K562 (cell line): ENCODE data around the gene SORCS2. TPM values are rescaled to one million over a fixed set of nuclear protein-coding genes. Genes with fewer than 3 reads are reported as not detected.

Experiments
- ATAC-seq: fragments of 200-7000 bp; cut with Tn5 transposase; 3 replicates; pipeline ENCODE4 v1.9.1; 2020; ENCODE audit warnings: moderate library complexity
- BruUV-seq: library from RNA; stranded (reverse); fragments of 400-500 nt; replicated peaks from 2 replicates; lab custom pipeline; 2021; lab: Mats Ljungman, UMichigan
- CTCF ChIA-PET: fragments of 300-600 bp; formaldehyde crosslinking; extraction: SDS; loops from one replicate; lab custom pipeline; 2021; ENCODE audit warnings: low intra/inter-chr PET ratio; lab: Yijun Ruan, JAX
- POLR2A ChIA-PET: fragments of 300-600, 350-650 bp; sonication (Branson Sonifier 250); formaldehyde crosslinking; extraction: SDS; loops from one replicate; lab custom pipeline; 2021; ENCODE audit warnings: antibody characterized with exemption, inconsistent platforms; lab: Yijun Ruan, JAX
- DNase-seq, 4 experiments: peaks; one replicate each; pipeline versions ENCODE4 v3.0.0 to v3.0.0-alpha.2; 2011 to 2018; ENCODE audit warnings: low spot score in 3 of 4, mixed read lengths in 3 of 4; ENCODE audit errors: extremely low read depth in 1 of 4
- FAIRE-seq: peaks from 2 replicates; lab custom pipeline; 2011; peaks lifted over from hg19 to GRCh38; lab: Jason Lieb, UNC
- H2AFZ ChIP-seq: 2 replicates; pipeline ENCODE4 v1.6.0; 2011; ENCODE audit warnings: low read depth, low read length, control low read depth, inconsistent platforms
- H3K27ac ChIP-seq: fragments of 200-600 bp; 3 replicates; pipeline ENCODE4 v1.8.0; 2011; ENCODE audit warnings: low read depth, mild to moderate bottlenecking, control low read depth, inconsistent platforms, low read length, moderate library complexity, mixed read lengths; ENCODE audit errors: extremely low read depth
- H3K27me3 ChIP-seq, 2 experiments: fragments of 300-600 bp in 1 of 2; 2 replicates in 1 of 2; 3 replicates in 1 of 2; pipeline versions ENCODE4 v1.6.0 to v1.8.0; 2011; ENCODE audit warnings: inconsistent platforms in 2 of 2, low read length in 2 of 2, mild to moderate bottlenecking in 1 of 2, mixed read lengths in 1 of 2, moderate library complexity in 1 of 2; ENCODE audit not compliant: control insufficient read depth in 2 of 2, insufficient read depth in 2 of 2
- H3K36me3 ChIP-seq: fragments of 300-600 bp; 3 replicates; pipeline ENCODE4 v1.8.0; 2011; ENCODE audit warnings: mild to moderate bottlenecking, low read length, inconsistent platforms; ENCODE audit not compliant: control insufficient read depth, insufficient read depth
- H3K4me1 ChIP-seq, 2 experiments: fragments of 200-600 bp in 1 of 2; replicated peaks in 1 of 2; 2 replicates in 1 of 2; 3 replicates in 1 of 2; pipeline versions ENCODE4 v1.5.1 to v1.8.0; 2011; ENCODE audit warnings: inconsistent platforms in 2 of 2, low read length in 2 of 2, mild to moderate bottlenecking in 1 of 2, mixed read lengths in 1 of 2, moderate library complexity in 1 of 2; ENCODE audit not compliant: control insufficient read depth in 2 of 2, insufficient read depth in 2 of 2
- H3K4me2 ChIP-seq: 2 replicates; pipeline ENCODE4 v1.6.1; 2011; ENCODE audit warnings: low read length, control low read depth, inconsistent platforms, mixed read lengths; ENCODE audit not compliant: insufficient read depth
- H3K4me3 ChIP-seq: fragments of 200-600 bp; sonication (generic), shearing (Covaris generic); 2 replicates; pipeline ENCODE4 v1.5.1; 2016; ENCODE audit warnings: control low read depth, inconsistent platforms
- H3K79me2 ChIP-seq: fragments of 200-600 bp; 3 replicates; pipeline ENCODE4 v1.8.0; 2011; ENCODE audit warnings: low read length, inconsistent platforms; ENCODE audit not compliant: control insufficient read depth, insufficient read depth
- H3K9ac ChIP-seq, 2 experiments: 2 replicates each; pipeline versions ENCODE4 v1.6.0 to v1.6.1; 2011; ENCODE audit warnings: low read depth in 2 of 2, low read length in 2 of 2, control low read depth in 1 of 2, inconsistent platforms in 1 of 2, mild to moderate bottlenecking in 1 of 2, mixed read lengths in 1 of 2; ENCODE audit not compliant: insufficient read depth in 1 of 2
- H3K9me1 ChIP-seq: one replicate; pipeline ENCODE4 v1.6.0; 2011; ENCODE audit warnings: inconsistent platforms, mild to moderate bottlenecking, low read length, moderate library complexity; ENCODE audit not compliant: control insufficient read depth, insufficient read depth
- H3K9me3 ChIP-seq: replicated peaks from 2 replicates; pipeline ENCODE4 v1.5.1; 2011; ENCODE audit warnings: low read depth, low read length, inconsistent platforms; ENCODE audit not compliant: control insufficient read depth, insufficient read depth
- H4K20me1 ChIP-seq: replicated peaks from 2 replicates; pipeline ENCODE4 v1.6.1; 2011; ENCODE audit warnings: low read length, inconsistent platforms, mixed read lengths; ENCODE audit not compliant: control insufficient read depth, insufficient read depth
- BRCA1 ChIP-seq, 2 experiments: fragments of 450-650 bp in 1 of 2; sonication (generic) in 1 of 2; formaldehyde crosslinking in 1 of 2; IDR thresholded peaks; 2 replicates each; pipeline versions ENCODE4 v1.5.0 to v1.6.1; 2017 to 2020; ENCODE audit warnings: mild to moderate bottlenecking in 1 of 2, missing genetic modification reagents in 1 of 2
- RB1 ChIP-seq: fragments of 450-650 bp; IDR thresholded peaks from 2 replicates; pipeline ENCODE4 v1.6.1; 2017; ENCODE audit warnings: low read depth, mild to moderate bottlenecking
- RBM17 ChIP-seq: fragments of 200-400 bp; formaldehyde crosslinking; IDR thresholded peaks from 2 replicates; pipeline ENCODE4 v1.6.1; 2017; ENCODE audit warnings: low read depth, mild to moderate bottlenecking, low read length, borderline replicate concordance
- SAFB ChIP-seq: fragments of 200-400 bp; formaldehyde crosslinking; IDR thresholded peaks from 2 replicates; pipeline ENCODE4 v1.6.1; 2017; ENCODE audit warnings: low read depth, low read length, borderline replicate concordance
- SIN3B ChIP-seq: fragments of 450-650 bp; IDR thresholded peaks from 2 replicates; pipeline ENCODE4 v1.6.1; 2017; ENCODE audit warnings: low read depth, mild to moderate bottlenecking, moderate library complexity
- ZNF274 ChIP-seq: IDR thresholded peaks from 2 replicates; pipeline ENCODE4 v1.6.1; 2011; ENCODE audit warnings: low read depth, mild to moderate bottlenecking, low read length, moderate library complexity, borderline replicate concordance
- ZNF551 ChIP-seq: fragments of 250-450 bp; sonication (Bioruptor Pico); IDR thresholded peaks from 2 replicates; pipeline ENCODE4 v1.5.0; 2021; ENCODE audit warnings: mild to moderate bottlenecking, moderate library complexity
- ZNF699 ChIP-seq: fragments of 250-450 bp; sonication (Bioruptor Pico); IDR thresholded peaks from 2 replicates; pipeline ENCODE4 v1.8.0; 2021; ENCODE audit warnings: mild to moderate bottlenecking, moderate library complexity; ENCODE audit not compliant: insufficient replicate concordance
- ZNF766 ChIP-seq: fragments of 200-800 bp; sonication (Bioruptor generic); conservative IDR thresholded peaks from 2 replicates; pipeline ENCODE4 v1.6.1; 2016; ENCODE audit warnings: missing genetic modification characterization, missing compliant biosample characterization
- WGBS: fragments of 100-300 bp; shearing (Covaris generic); methylation state at CpG from one replicate; pipeline ENCODE4 v1.1.6; 2016; ENCODE audit warnings: low coverage, mixed read lengths; ENCODE audit not compliant: insufficient coverage; ENCODE audit errors: missing lambda C conversion rate; 5-methylcytosine and 5-hydroxymethylcytosine counted together
- in situ Hi-C: fragments of 300-500 bp; cut with MboI; formaldehyde crosslinking; loops from 4 replicates; pipeline ENCODE4 v1.15.0; 2018; ENCODE audit warnings: inconsistent platforms, mixed read lengths
- intact Hi-C: fragments of 100-400 bp; cut with micrococcal nuclease; formaldehyde crosslinking; loops from 2 replicates; pipeline ENCODE4 v1.14.2; 2022
- polyA plus RNA-seq, 8 experiments: library from polyadenylated mRNA; depleted of rRNA in 4 of 8; stranded (reverse) in 5 of 8; unstranded in 3 of 8; fragments of >200 nt; fragmentation: Nextera tagmentation in 2 of 8; fragmentation: Illumina TruSeq in 1 of 8; extraction: Ambion mirVana in 2 of 8; extraction: Trizol in 1 of 8; gene quantifications; 2 replicates each; pipeline versions ENCODE4 v1.2.1 to v1.2.3, GENCODE V29; 2011 to 2014; ENCODE audit warnings: inconsistent platforms in 1 of 8, missing spikeins in 1 of 8
- total RNA-seq, 7 experiments: library from RNA; depleted of rRNA in 6 of 7; stranded (reverse); fragments of >200 nt in 6 of 7; fragmentation: Illumina TruSeq in 2 of 7; extraction: Trizol in 2 of 7; gene quantifications; 2 replicates each; pipeline versions ENCODE4 v1.2.1 to v1.2.3, GENCODE V29; 2011 to 2021; ENCODE audit warnings: low replicate concordance in 1 of 7
- TF ChIP-seq, protein P1 (sequence below): fragments of 200-800 bp; sonication (Bioruptor generic); IDR thresholded peaks from 2 replicates; pipeline ENCODE4 v1.6.1; 2016; ENCODE audit warnings: missing genetic modification characterization, missing compliant biosample characterization
- TF ChIP-seq, protein P2 (sequence below): fragments of 250-450 bp; sonication (Bioruptor Pico); IDR thresholded peaks from 2 replicates; pipeline ENCODE4 v1.5.0; 2021; ENCODE audit warnings: mild to moderate bottlenecking, borderline replicate concordance
- TF ChIP-seq, protein P3 (sequence below): fragments of 450-650 bp; IDR thresholded peaks from 2 replicates; pipeline ENCODE4 v1.6.1; 2014; ENCODE audit warnings: low read depth, mild to moderate bottlenecking, moderate library complexity, borderline replicate concordance

SORCS2 gene
- total and polyA plus RNA-seq, 9 of the 15 experiments (the other 6 are each of a cell fraction or from before 2014, with no cell fraction given): not detected

DNA sequence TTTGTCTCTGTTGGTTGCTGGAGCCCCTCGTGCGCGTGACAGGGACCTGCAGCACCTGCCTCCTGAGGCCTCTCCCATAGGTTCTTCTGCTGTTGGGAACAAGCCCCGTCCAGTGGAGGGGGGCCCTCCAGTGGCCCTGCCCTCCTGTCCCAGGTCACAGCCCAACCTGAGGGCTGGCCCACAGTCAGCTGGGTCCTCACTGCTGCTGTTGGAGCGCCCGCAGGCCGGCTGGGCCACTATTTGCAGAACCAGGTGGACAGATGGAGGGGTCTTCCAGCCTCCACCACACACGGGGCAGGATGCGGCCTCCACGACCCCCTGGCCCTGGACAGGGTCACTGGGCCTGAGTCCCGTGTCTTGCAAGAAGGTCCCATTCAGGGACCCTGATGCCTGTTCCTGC, 293.8 kb downstream of the SORCS2 start:
- CTCF ChIA-PET: no interaction called here
- 0 out of 2 replicates have a peak, but pooled peaks cover 6% of the 10 kb centered on the region for H4K20me1 ChIP-seq
- no peaks in the 10 kb centered on the region for H3K36me3 ChIP-seq
- 3% methylated on average over 11 of the region's 11 CpGs for WGBS
- H3K9ac ChIP-seq: no peak overlapping the region
- H3K27me3 ChIP-seq: peaks cover 16 to 74% of the 10 kb centered on the region in 2 experiments; a peak in 3 of 5 replicates
- H3K9me3 ChIP-seq: no peaks in the 10 kb centered on the region
- no peaks in the 10 kb centered on the region for H3K4me1 ChIP-seq
- no peak overlapping the region for H2AFZ ChIP-seq
- H3K4me2 ChIP-seq: no peak overlapping the region
- no peaks in the 10 kb centered on the region for H3K9me1 ChIP-seq
- no peak overlapping the region for H3K27ac ChIP-seq
- in situ Hi-C loops: no loop called here
- intact Hi-C loops: no loop called here
- no peaks in the 10 kb centered on the region for H3K79me2 ChIP-seq
- DNase-seq (no peak), ATAC-seq (no peak), FAIRE-seq (no peak)
- no peak overlapping the region for H3K4me3 ChIP-seq
- POLR2A ChIA-PET: interaction anchor here (0.7 kb wide), 1 partner anchor 118 kb away, joined by 3 read pairs; no protein-coding TSS in a partner anchor
- BruUV-seq: no TSS peak
- TF ChIP-seq ZNF274 (no peak), RB1 (no peak), SAFB (no peak), RBM17 (no peak), SIN3B (no peak), ZNF766 (CRISPR knock-in tag) (no peak), ZNF699 (CRISPR knock-in tag) (no peak), BRCA1 (IDR thresholded peaks at IDR 0.05) (no peak), BRCA1 (CRISPR knock-in tag; IDR thresholded peaks at IDR 0.05) (no peak), ZNF551 (CRISPR knock-in tag) (no peak)
- TF ChIP-seq, protein P1, sequence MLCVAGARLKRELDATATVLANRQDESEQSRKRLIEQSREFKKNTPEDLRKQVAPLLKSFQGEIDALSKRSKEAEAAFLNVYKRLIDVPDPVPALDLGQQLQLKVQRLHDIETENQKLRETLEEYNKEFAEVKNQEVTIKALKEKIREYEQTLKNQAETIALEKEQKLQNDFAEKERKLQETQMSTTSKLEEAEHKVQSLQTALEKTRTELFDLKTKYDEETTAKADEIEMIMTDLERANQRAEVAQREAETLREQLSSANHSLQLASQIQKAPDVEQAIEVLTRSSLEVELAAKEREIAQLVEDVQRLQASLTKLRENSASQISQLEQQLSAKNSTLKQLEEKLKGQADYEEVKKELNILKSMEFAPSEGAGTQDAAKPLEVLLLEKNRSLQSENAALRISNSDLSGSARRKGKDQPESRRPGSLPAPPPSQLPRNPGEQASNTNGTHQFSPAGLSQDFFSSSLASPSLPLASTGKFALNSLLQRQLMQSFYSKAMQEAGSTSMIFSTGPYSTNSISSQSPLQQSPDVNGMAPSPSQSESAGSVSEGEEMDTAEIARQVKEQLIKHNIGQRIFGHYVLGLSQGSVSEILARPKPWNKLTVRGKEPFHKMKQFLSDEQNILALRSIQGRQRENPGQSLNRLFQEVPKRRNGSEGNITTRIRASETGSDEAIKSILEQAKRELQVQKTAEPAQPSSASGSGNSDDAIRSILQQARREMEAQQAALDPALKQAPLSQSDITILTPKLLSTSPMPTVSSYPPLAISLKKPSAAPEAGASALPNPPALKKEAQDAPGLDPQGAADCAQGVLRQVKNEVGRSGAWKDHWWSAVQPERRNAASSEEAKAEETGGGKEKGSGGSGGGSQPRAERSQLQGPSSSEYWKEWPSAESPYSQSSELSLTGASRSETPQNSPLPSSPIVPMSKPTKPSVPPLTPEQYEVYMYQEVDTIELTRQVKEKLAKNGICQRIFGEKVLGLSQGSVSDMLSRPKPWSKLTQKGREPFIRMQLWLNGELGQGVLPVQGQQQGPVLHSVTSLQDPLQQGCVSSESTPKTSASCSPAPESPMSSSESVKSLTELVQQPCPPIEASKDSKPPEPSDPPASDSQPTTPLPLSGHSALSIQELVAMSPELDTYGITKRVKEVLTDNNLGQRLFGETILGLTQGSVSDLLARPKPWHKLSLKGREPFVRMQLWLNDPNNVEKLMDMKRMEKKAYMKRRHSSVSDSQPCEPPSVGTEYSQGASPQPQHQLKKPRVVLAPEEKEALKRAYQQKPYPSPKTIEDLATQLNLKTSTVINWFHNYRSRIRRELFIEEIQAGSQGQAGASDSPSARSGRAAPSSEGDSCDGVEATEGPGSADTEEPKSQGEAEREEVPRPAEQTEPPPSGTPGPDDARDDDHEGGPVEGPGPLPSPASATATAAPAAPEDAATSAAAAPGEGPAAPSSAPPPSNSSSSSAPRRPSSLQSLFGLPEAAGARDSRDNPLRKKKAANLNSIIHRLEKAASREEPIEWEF: no peak
- TF ChIP-seq, protein P2, sequence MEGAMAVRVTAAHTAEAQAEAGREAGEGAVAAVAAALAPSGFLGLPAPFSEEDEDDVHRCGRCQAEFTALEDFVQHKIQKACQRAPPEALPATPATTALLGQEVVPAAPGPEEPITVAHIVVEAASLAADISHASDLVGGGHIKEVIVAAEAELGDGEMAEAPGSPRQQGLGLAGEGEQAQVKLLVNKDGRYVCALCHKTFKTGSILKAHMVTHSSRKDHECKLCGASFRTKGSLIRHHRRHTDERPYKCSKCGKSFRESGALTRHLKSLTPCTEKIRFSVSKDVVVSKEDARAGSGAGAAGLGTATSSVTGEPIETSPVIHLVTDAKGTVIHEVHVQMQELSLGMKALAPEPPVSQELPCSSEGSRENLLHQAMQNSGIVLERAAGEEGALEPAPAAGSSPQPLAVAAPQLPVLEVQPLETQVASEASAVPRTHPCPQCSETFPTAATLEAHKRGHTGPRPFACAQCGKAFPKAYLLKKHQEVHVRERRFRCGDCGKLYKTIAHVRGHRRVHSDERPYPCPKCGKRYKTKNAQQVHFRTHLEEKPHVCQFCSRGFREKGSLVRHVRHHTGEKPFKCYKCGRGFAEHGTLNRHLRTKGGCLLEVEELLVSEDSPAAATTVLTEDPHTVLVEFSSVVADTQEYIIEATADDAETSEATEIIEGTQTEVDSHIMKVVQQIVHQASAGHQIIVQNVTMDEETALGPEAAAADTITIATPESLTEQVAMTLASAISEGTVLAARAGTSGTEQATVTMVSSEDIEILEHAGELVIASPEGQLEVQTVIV: no peak
- TF ChIP-seq, protein P3, sequence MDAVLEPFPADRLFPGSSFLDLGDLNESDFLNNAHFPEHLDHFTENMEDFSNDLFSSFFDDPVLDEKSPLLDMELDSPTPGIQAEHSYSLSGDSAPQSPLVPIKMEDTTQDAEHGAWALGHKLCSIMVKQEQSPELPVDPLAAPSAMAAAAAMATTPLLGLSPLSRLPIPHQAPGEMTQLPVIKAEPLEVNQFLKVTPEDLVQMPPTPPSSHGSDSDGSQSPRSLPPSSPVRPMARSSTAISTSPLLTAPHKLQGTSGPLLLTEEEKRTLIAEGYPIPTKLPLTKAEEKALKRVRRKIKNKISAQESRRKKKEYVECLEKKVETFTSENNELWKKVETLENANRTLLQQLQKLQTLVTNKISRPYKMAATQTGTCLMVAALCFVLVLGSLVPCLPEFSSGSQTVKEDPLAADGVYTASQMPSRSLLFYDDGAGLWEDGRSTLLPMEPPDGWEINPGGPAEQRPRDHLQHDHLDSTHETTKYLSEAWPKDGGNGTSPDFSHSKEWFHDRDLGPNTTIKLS: no peak
